GM19438 (cell line): ENCODE measurements around the gene GRB10.
A peak's percentile ranks its signal among the peaks of the same experiment; 100 is the strongest.

Experiments used
- ATAC-seq: cut with Tn5 transposase; IDR thresholded peaks from one replicate; pipeline ENCODE4 v1.9.1; 2021; ENCODE audit warnings: low read depth; ENCODE audit not compliant: unreplicated experiment

Gene GRB10

DNA sequence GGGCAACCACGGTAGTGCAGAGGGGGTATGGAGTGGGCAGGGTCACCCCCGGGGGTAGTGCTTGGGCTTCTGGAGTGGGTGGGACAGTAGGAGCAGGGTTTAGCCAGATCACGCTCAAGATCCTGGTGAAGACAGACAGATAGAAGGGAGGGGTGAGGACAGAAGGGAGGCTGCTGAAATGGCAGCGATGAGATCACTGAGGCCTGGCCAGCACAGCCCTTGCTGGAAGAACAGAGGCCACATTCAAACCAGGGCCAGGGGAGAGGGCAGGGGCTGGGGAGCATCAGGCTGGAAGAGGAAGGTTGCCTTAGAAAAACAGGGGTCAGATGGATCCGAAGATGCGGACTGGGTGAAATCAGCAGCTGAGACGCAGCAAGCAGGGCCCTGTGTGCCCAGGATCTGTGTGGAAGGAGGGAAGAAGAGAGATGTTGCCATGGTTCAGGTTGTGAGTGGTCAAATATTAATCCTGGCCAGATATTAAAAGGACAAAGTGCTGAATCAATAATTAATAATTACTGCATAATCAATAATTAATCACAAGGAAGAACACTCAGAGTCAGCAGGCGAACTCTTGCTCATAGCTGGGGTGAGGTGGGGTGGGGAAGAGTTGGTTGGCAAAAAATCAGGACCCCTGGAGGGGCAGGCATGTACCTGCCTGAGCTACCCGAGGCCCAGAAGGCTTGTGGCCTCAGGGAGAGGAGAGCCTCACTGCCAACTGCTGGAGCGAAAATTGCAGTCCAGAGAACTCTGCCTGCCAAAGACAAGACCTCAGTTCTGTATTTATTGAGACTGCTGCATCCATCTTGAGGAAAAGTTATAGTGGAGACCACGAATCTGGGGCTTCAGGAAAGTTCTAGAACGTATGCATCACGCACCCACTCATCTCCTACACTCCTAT lies 105.7 kb downstream of the GRB10 start:
- ATAC-seq, result no peak

DNA sequence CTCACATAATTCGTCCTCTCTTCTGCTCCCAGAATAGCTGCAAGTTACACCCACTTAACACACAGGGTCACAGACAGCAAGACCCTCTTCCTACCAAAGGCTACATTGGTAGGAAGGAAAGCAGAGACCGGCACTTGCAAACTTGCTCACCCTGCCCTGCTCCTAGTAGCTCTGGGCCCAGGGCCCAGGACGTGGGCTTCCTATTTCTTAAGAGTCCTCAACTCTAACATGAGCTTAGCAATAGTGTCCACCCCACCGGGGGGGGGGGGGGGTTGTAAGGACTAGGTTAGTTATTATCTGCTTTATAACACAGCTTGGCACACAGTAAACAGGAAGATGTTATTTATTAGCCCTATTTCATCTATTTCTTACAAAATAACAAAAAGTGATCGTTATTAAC lies 106.6 kb downstream of the GRB10 start:
- ATAC-seq, result no peak

GRCh38 chr7:50674896-50675835 lies 107.5 kb downstream of the GRB10 start:
- no peak for ATAC-seq

DNA sequence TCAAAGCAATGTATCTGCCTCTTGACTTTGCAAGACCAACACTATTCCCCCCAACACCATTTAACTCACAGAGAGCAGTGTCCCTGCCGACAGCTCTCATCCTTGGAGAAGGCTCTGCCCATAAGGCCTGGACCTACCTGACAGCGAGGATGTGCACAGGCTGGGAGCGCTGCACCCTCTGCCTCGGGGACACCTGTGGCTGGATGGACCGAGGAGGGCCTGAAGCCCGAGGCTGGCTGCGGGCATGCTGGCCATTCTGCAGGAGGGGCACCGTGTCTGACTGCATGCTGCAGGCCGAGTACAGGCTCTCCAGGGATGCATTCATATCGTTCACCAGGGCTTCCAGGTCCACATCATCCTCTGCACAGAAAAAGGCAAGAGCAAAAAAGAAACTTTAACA lies 108.4 kb downstream of the GRB10 start:
- no peak for ATAC-seq

GRCh38 chr7:50673096-50673495 lies 109.6 kb downstream of the GRB10 start:
- no peak for ATAC-seq

- no peak for ATAC-seq
Observed at GRCh38 chr7:50672045-50672444, 110.7 kb downstream of the GRB10 start.

DNA sequence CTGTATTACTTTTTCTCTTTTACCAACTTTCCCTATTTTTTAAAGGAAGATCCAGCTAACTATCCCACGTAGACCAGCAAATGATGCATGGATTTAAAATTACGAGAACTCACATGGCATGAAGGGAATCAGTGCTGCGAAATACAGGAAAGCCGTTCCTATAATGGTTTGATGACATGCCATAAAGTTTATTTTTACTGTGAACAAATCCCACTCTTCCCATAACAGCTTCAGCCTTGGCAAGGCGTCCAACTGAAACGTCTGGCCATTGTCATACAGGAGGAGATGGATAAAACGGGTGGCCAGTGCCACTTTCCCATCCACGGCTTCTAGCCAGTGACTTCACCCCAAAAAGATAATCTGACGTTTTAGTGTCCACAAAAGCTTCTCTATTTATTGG lies 111.3 kb downstream of the GRB10 start:
- no peak for ATAC-seq

- no peak for ATAC-seq
Observed at GRCh38 chr7:50669890-50670289, 112.8 kb downstream of the GRB10 start.

DNA sequence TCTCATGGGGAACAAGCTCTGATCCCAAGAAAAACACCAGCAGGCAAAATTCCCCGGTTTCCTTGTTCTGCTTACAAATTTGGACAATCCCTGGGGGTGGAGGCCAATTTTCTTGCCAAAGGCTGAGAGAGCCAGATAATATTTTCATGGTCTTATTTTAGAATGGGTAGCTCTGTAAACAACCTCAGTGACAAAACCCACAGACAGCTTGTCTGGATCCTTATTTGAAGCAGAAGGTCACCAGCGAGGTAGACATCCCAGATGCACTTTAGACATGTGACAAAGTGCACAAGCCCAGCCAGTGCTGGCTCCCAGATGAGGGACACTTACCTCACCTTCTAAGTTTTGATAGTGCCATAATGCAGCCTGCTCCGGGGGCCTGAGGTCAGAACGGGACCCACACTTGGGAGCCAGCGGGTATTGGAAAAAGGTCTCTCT lies 114.9 kb downstream of the GRB10 start:
- no peak for ATAC-seq

GRCh38 chr7:50667338-50667737 lies 115.4 kb downstream of the GRB10 start:
- no peak for ATAC-seq

- ATAC-seq, result no peak
Observed at GRCh38 chr7:50666124-50666496, 116.6 kb downstream of the GRB10 start.

- ATAC-seq, result no peak
Observed at GRCh38 chr7:50665403-50666123, 117.1 kb downstream of the GRB10 start.

- ATAC-seq, result no peak
Observed at GRCh38 chr7:50664937-50665336, 117.8 kb downstream of the GRB10 start.

DNA sequence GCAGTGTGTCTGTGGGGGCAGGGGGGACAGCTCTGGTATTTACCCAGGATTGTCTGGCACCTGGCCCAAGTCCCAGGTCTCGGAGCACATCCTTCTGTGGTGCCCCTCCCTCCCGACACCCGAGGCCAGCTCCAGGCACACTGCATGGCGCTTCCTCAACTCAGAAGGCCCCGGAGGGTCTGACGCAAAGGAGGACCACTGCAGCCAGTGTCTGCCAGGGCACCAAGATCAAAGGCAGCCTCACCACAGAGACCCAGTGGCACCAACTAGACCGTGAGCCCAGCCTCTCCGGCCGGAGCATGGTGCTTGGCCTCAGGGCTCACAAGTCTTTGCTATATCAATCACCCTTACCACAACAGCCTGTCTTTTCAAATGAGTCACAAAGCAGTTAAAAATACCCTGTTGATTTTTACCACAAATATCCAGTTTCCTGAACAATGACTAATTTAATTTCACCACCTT lies 118.2 kb downstream of the GRB10 start:
- ATAC-seq, result peak; percentile 27

DNA sequence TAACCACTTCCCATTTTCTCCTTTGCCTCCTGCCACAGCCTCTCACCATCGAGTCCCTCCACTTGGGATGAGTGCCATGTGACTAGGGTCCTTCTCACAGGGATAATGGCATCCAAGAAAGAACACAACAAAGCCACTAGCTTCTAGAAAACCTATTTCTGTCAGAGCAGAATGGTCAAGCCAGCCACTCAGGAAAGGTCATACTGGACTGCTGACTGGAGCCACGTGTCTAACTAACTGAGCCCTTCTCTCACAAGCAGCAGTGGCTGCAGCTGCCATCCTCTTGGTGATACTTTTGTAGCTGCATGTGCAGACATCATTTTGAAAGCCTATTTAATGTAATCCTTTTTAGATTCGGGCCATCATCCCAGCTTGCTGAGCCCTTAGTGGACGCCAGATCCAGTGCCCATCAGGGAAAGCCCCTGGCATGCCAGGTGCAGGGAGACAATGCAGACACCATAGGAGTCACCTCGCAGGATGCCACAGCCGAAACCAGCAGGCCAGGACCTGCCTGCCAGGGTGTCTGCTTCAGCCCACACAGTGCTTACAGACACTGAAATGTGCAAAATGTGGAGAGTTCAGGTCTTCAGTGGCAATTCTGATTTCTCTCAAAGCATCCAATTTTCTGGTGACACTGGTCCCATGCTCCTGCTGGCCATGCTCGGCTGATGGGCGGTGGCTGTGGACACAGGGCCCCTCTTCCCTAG lies 119.1 kb downstream of the GRB10 start:
- ATAC-seq, result no peak

GRCh38 chr7:50662996-50663395 lies 119.7 kb downstream of the GRB10 start:
- no peak for ATAC-seq

DNA sequence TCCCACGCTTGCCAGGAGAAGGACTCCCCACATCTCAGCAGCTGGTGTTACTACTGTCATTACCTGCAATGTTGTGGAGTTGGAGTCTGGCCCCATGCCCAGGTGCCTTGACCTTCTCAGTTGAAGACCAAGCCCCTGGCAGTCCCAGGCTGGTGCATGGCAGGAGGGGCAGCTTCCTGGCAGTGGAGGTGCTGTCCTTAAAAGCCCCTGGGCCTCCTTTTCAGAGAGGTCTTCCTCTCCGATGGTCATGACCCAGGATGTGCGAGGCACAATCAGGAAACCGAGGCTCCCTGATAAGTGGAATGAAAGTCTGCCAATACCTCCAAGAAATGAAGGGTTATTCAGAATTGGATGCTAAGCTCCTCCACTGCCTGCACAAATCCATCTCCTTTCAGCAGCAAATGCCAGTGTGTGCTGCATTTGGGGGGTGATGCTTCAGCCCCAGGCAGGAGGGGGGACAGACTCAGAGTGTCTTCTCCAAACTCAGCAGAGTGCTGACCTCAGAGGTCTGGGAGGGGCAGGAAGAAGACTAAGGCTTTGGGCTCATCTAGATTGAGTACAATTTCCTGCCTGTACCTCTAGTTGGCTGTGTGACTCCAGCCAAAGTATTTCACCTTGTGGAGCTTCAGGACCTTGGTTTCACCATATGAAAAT lies 120.5 kb downstream of the GRB10 start:
- ATAC-seq, result peak; percentile 24

DNA sequence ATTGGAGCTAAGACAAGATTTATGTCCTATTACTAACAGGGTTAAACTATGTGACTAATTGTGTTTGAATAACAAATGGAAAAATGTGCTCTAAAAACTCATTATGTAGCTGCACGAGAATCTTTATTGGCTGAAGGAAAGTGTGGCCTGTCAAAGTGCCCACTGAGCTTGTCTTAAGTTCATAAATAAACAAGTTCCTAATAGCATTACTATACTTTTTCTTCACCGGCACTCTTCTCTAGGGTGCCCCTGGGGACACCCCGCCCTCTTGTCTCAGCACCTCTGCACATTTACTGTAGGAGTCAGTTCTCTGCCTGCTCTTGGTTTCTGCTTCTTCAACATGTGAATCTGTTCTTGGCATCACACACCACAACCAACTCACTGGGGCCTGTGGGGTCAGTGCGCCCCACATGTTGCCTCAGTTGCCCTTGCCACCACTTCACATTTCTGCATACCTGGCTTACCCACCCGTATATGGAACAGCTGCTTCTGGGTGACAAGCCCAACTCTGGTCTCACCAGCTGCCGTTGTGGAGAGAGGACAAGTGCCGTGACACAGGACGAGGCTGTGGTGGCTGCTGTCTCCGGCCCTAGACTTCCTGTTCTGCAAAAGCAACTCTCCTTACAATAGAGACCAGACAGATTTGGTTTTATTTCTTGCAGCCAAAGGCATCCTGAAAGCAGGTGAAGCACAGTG lies 121.2 kb downstream of the GRB10 start:
- ATAC-seq, result peak; percentile 48

GRCh38 chr7:50660830-50661175 lies 121.9 kb downstream of the GRB10 start:
- ATAC-seq, result no peak
